Measurements from ENCODE around the gene NRTN. TPM values are rescaled to one million over a fixed set of nuclear protein-coding genes. Genes with fewer than 3 reads are reported as not detected.

The NRTN gene
- total and polyA plus RNA-seq, 2 donors (not counting 3 experiments of a cell fraction or from before 2014, with no cell fraction given): 0.41 TPM; not detected in 1

DNA sequence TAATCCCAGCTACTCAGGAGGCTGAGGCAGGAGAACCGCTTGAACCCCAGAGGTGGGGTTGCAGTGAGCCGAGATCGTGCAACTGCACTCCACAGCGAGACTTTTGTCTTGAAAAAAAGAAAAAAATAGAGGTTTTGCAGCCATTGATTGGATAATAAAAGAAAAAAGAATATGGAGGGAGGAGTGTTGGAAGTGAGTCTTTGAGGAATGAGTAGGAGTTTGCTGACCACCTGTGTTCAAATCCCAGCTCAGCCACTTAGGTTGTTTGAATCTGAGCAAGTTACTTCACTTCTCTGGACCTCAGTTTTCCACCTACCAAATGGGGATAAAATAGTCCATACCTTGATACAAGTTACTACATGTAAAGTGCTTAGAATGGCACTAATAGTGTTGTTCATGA lies 6.2 kb downstream of the NRTN start:
- no peak overlapping the region for H3K27ac ChIP-seq (ENCODE audit: insufficient read depth, low read depth, low read length)
- no peaks in the 10 kb centered on the region for H3K9me3 ChIP-seq (replicated peaks; ENCODE audit: control insufficient read depth, insufficient read depth, low read length)
- no peaks in the 10 kb centered on the region for H3K79me2 ChIP-seq (ENCODE audit: control insufficient read depth, insufficient read depth, low read length)
- H3K9me1 ChIP-seq (replicated peaks; ENCODE audit: control insufficient read depth, extremely low read depth, insufficient read depth, low read length): no peaks in the 10 kb centered on the region
- ChIA-PET POLR2A (no interaction called here), CTCF (interaction anchor here (1.1 kb wide), 1 partner anchor 12 kb away, joined by 3 read pairs; no protein-coding TSS in a partner anchor)
- intact Hi-C loops (cut with micrococcal nuclease) (no loop called here), dilution Hi-C loops (cut with MboI; ENCODE audit: extremely low pct_ligation_motif_present, low sequenced_read_pairs) (no loop called here)
- no peaks in the 10 kb centered on the region for H3K36me3 ChIP-seq (ENCODE audit: control insufficient read depth in 2 of 2, extremely low read depth in 1 of 2, insufficient read depth in 2 of 2, low read length in 2 of 2)
- peaks cover 0 to under 1% of the 10 kb centered on the region in 2 experiments for H3K27me3 ChIP-seq (ENCODE audit: control insufficient read depth in 2 of 2, insufficient read depth in 2 of 2, low read length in 2 of 2)
- FAIRE-seq (no peak), DNase-seq (ENCODE audit: low read depth, low spot score) (no peak)
- no peak for TF ChIP-seq MAX (IDR thresholded peaks at IDR 0.05; ENCODE audit: insufficient read depth, insufficient read length)
- TF ChIP-seq EZH2 (IDR thresholded peaks at IDR 0.05; ENCODE audit: borderline replicate concordance, low read depth, low read length, severe bottlenecking): no peak
- TF ChIP-seq GATA2 (IDR thresholded peaks at IDR 0.05; ENCODE audit: insufficient read depth, insufficient read length, low read depth, low read length): no peak
- no peak for TF ChIP-seq POLR2AphosphoS5 (IDR thresholded peaks at IDR 0.05; ENCODE audit: insufficient read depth, low read depth, low read length)
- TF ChIP-seq FOS (IDR thresholded peaks at IDR 0.05; ENCODE audit: borderline replicate concordance, insufficient read depth, low read length): no peak
- TF ChIP-seq, protein P1, sequence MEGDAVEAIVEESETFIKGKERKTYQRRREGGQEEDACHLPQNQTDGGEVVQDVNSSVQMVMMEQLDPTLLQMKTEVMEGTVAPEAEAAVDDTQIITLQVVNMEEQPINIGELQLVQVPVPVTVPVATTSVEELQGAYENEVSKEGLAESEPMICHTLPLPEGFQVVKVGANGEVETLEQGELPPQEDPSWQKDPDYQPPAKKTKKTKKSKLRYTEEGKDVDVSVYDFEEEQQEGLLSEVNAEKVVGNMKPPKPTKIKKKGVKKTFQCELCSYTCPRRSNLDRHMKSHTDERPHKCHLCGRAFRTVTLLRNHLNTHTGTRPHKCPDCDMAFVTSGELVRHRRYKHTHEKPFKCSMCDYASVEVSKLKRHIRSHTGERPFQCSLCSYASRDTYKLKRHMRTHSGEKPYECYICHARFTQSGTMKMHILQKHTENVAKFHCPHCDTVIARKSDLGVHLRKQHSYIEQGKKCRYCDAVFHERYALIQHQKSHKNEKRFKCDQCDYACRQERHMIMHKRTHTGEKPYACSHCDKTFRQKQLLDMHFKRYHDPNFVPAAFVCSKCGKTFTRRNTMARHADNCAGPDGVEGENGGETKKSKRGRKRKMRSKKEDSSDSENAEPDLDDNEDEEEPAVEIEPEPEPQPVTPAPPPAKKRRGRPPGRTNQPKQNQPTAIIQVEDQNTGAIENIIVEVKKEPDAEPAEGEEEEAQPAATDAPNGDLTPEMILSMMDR (IDR thresholded peaks at IDR 0.05; ENCODE audit: extremely low read depth in 1 of 2, insufficient read depth in 1 of 2, low read depth in 1 of 2, low read length in 2 of 2): no peak
- TF ChIP-seq POLR2A (IDR thresholded peaks at IDR 0.05; ENCODE audit: low read depth, low read length): no peak
- TF ChIP-seq JUN (IDR thresholded peaks at IDR 0.05; ENCODE audit: borderline replicate concordance, insufficient read depth, insufficient read length, low read depth): no peak
- no peak for TF ChIP-seq MYC (IDR thresholded peaks at IDR 0.05; ENCODE audit: low read depth, low read length)
- no peaks in the 10 kb centered on the region for H4K20me1 ChIP-seq (replicated peaks; ENCODE audit: control insufficient read depth, extremely low read depth, insufficient read depth, low read length)
- no peak overlapping the region for H3K9ac ChIP-seq (replicated peaks; ENCODE audit: extremely low read depth, insufficient read depth, low read length)
- H2AFZ ChIP-seq (ENCODE audit: low read depth, low read length): no peak overlapping the region
- H3K4me3 ChIP-seq (replicated peaks in 1 of 3; ENCODE audit: insufficient read depth in 1 of 3, low read depth in 1 of 3, low read length in 3 of 3): no peak overlapping the region
- no peak overlapping the region for H3K4me2 ChIP-seq (ENCODE audit: insufficient read depth, low read length)
- H3K4me1 ChIP-seq (ENCODE audit: control insufficient read depth, extremely low read depth, insufficient read depth, low read length): no peaks in the 10 kb centered on the region
- no TSS peak for BruUV-seq (replicated peaks)

All from endothelial cell of umbilical vein (primary cell).